GM10266 (cell line): ENCODE measurements around the gene PCGF1.

Source experiments
- DNase-seq: peaks from one replicate; pipeline ENCODE4 v3.0.0; 2012; ENCODE audit errors: extremely low spot score
- TF ChIP-seq, protein P1 (sequence below): IDR thresholded peaks from 2 replicates; pipeline ENCODE4 v1.5.1; 2012; ENCODE audit warnings: mild to moderate bottlenecking, low read depth; ENCODE audit not compliant: control insufficient read depth, insufficient read depth; ENCODE audit errors: missing control alignments

PCGF1 gene

DNA sequence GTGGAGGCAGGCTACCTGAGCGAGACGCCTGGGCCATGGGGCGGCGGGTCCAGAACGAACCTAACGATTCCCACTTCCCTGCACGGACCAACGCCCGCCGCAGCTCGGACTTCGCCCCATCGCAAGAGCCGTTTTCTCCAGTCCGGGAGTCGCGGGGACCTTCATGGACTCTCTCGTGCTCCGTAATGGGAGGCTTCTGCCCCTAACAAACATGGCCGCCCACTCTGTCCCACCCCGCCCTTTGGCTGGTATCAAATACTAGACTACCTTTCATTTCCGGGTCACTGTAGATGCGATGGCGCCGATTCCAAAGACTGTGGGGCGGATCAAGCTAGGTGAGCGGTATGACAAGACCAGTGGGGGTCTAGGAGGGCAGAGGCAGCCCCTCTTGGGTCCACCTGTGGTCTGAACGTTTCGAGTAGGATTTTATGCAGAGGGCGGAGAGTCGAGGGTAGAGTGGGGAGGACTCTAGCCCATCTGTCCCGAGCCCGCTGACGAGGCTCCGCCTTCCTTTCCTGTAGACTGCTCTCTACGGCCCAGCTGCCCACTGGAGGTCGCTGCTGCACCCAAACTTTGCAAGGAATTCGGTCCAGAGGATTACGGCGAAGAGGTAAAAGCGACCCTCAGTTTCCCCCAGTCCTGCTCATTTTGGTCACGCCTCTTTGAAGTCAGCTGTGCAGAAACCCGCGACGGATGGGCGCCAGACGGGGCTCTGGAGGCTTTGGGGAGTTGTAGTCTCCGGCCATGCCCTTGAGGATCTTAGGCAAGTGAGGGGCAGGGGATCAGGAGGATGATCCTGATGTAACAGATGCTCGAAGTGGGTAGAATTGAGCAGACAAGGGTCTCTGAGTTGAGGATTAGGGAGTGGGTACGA lies 24.5 kb downstream of the PCGF1 start, which contains the start of the genes CCDC142 and TTC31:
CCDC142 (minus strand) TSS at position 198 of the 874 bp plus-strand sequence; CDS start at position 37, 161 bp downstream.
TTC31 (plus strand) TSS at position 281 of the 874 bp plus-strand sequence; CDS start at position 296, 15 bp downstream.
- TF ChIP-seq, protein P1, sequence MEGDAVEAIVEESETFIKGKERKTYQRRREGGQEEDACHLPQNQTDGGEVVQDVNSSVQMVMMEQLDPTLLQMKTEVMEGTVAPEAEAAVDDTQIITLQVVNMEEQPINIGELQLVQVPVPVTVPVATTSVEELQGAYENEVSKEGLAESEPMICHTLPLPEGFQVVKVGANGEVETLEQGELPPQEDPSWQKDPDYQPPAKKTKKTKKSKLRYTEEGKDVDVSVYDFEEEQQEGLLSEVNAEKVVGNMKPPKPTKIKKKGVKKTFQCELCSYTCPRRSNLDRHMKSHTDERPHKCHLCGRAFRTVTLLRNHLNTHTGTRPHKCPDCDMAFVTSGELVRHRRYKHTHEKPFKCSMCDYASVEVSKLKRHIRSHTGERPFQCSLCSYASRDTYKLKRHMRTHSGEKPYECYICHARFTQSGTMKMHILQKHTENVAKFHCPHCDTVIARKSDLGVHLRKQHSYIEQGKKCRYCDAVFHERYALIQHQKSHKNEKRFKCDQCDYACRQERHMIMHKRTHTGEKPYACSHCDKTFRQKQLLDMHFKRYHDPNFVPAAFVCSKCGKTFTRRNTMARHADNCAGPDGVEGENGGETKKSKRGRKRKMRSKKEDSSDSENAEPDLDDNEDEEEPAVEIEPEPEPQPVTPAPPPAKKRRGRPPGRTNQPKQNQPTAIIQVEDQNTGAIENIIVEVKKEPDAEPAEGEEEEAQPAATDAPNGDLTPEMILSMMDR, result peak; percentile 96
- peak; percentile 93 for DNase-seq

DNA sequence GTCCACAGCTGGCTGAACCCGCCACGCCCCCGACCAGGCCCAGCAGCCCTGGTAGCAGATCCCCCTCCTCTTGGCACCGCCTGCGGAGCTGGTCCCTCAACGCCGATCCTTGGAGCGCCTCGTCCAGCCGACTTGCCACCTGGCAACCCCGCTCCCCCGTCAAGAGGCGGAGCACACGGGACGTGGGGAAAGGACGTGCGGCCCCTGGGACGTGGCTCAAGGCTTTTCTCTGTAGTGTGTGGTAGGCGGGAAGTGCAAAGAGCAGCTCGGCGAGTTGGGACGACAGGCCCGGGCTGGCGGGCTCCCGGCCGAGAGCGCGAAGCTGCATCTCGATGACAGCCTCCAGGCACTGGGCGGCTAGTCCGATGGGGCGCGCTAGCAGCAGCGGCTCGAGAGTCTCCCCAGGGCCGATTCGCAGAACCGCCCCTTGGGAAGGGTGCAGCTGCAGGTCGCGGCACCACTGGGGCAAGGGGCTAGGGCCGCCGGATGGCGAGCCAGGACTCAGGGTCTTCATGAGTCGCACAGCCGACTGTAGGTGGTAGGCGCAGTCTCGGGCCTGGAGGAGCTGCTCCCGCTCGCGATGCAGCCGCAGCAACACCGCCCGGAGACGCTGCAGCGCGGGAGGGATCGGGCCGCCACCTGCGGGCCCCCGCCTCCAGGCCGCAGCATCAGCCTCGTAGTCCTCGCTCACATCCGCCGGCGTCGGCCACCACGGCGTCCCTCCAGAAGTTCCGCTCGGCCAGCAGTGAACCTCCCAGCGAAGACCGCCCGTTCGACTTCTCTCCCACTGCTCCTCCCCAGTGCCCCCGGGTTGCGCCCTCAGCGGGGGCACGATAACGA lies 25.3 kb downstream of the PCGF1 start:
- TF ChIP-seq, protein P1, result no peak
- DNase-seq, result peak; percentile 60

DNA sequence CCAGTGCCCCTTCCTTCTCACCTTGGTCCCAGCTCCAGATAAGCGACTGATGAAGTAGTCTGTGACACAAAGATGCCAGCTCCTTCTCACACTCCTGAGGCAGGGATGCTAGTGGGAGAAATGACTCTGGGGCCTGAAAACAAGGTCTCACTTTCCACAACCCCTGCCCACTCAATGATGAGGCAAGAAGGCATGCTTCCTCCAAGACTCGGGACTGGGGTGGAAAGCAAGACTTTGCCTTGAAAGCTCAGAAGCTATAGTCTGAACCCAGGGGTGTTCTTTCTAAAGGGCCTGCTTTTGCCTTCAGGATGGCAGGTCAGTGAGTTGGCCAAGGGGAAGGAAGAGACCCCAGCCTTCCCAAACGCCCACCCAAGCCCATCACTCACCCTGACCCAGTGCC lies 26.1 kb downstream of the PCGF1 start:
- TF ChIP-seq, protein P1, result no peak
- no peak for DNase-seq

DNA sequence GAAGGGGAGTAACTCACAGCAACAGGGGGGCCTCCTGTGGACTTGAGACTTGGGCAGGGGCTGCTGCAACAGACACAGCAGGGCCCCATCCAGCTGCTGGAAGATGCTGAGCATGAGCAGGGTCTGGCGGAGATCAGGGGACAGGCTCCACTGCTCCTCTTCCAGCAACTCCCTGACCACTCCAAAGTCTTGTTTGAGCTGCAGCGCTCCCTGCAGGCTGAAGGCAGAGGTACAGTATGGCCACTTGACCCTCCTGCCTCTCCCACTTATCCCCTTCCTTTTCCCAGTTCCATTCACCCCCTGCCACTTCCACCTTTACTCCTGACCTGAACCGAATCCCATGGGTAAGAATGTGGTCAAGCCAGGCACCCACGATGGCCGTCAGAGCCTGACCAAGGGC lies 32.6 kb downstream of the PCGF1 start:
- no peak for DNase-seq

DNA sequence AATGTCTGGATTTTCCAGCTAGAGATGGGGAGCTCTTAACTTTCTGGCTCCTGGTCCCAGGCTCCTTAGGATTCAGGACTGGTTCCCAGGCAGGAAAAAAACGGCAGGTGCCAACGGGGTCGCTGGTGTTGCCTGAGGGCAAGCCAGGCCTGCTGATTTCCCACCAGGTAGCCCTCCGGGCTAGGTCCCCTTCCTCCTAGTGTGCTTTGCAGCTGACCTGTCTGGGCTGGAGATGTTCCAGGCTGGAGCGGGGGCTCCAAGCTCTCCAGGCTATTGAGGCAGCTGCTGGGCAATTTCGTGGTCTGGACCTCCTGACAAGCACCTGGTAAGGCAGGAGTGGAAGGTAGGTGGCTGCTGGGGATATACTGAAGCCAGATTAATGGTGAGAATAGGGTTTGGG lies 33.0 kb downstream of the PCGF1 start:
- TF ChIP-seq, protein P1, result no peak
- DNase-seq, result no peak

More for the DNA sequence above, 32.6 kb downstream of the PCGF1 start:
- TF ChIP-seq, protein P1, result peak; percentile 49

DNA sequence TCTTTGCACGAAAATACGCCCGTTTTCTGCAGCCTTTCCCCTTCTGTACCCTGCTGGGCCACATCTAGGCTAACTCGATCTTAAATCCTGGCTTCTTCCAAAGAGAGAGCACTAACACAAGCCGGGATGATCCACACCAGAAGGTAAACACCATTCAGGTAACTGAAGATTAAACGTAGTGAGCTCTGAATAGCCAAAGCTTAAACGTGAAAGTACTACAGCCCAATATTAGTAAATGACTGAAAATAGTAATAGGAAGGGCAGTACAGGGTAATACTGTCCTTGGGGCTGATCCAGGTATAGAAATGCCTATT lies 34.6 kb downstream of the PCGF1 start:
- TF ChIP-seq, protein P1, result no peak
- DNase-seq, result no peak
